HG02885 (cell line): ENCODE data around the gene CBLB.
"Not testable (repeated sequence)": the region's sequence is repeated elsewhere in the genome, so short reads cannot be mapped to it uniquely, and the experiment has no call there.

ENCODE experiments used
- ATAC-seq: cut with Tn5 transposase; IDR thresholded peaks from one replicate; pipeline ENCODE4 v1.9.1; 2021; ENCODE audit warnings: mild to moderate bottlenecking; ENCODE audit not compliant: unreplicated experiment, poor library complexity

Gene CBLB

GRCh38 chr3:105824129-105824528, 44.7 kb downstream of the CBLB start:
- no peak for ATAC-seq

DNA sequence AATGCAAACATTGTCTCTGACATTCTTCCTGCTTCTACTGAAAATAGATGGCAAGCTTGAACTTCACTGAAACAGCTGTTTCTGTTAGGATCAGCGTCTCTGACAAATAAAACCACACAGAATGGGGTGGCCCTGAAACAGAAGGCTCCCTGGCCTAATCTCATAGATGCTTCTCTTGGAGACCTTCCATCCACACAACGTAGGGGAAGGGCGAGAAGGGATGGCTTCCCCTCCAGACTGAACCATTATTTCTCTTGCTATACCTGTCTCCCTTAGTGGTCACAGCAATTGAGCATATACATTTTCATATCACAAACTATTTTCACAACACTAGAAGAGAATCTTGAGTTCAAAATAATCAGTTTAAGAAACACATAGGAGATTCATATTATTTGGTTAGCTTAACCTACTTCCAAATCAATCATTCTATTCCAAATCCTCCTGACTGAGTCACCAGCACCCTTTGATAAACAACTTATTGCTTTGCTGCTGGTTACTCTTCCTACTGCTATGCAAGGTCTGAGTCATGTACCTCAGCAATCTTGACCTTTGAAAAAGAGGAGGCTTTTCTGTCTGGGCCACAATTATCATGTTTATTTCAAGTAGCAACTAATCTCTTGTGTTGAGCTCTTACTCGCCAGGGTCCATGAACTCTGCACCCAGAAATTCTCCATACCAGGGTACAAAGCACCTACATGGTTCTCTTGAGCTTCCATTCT, 45.5 kb downstream of the CBLB start:
- no peak for ATAC-seq

DNA sequence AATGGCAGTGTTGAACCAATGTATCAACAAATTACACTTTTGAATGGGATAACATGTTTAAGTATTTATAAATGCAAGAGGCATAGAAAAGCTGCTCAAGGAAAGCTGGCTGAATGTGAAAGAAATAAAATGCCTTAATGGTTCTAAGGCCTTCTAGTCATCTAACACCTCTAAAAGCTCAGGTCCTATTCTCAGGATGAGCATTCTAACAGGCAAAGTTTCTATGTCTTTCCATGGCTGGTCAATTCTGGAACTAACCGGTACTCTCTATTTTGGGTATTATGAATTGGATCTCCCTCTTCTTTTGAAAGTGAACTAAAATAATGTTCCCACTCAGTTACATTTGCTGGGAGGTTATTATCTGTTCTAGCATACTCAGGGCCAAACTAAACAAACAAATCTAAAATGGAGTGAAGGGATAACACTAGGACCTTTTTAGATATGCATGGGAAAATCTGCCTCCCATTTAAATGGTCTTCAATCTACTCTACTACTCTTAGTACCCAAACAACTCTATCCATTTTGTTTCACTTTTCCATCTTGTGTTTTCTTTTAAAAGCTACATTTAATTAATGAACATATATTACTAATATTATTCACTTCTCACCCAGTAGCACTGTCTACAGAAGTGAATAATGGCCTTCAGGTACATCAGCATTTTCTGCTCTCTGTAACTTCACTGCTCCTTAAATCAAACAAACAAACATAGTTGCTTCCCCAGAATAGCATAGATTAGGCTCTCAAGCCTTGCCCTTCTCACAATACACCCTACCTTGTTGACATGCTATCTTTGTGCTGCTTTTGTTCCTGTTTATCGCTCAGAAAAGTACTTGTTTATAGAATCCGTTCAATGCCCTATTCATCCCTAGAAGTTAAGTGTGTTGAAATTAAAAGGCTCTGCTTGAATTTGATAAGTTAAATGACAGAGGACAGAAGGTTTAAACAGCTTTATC, 46.4 kb downstream of the CBLB start:
- no peak for ATAC-seq

DNA sequence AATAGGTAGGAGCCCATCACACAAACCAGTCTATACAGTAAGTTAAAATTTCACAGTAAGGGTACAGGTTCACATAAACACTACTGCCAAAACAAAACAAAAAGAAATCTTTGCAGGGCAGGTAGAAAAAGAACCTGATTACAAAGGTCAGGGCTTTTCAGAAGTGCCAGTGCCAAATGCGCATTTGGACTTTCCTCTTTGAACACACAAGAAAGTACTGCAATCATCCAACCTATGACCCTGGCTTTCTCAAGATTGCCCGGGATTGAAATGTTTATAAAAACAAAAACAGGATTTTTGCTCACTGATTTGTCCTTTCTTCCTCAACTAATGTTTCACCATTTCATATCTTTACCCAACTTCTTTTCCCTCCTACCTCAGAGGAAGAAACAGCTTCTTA, 47.4 kb downstream of the CBLB start:
- no peak for ATAC-seq

- ATAC-seq, result no peak
Observed at GRCh38 chr3:105816833-105817232, 52.0 kb downstream of the CBLB start.

DNA sequence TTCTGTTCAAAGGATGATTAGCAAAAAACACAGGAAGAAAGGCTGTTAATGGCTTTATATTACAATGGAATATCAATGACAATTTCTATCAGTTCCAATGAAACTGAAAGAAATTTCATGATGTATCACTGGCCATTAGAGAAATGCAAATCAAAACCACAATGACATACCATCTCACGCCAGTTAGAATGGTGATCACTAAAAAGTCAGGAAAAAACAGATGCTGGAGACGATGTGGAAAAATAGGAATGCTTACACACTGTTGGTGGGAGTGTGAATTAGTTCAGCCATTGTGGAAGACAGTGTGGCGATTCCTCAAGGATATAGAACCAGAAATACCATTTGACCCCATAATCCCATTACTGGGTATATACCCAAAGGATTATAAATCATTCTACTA, 53.5 kb downstream of the CBLB start:
- not testable (repeated sequence) for ATAC-seq

- ATAC-seq, result no peak
Observed at GRCh38 chr3:105813710-105814109, 55.1 kb downstream of the CBLB start.

DNA sequence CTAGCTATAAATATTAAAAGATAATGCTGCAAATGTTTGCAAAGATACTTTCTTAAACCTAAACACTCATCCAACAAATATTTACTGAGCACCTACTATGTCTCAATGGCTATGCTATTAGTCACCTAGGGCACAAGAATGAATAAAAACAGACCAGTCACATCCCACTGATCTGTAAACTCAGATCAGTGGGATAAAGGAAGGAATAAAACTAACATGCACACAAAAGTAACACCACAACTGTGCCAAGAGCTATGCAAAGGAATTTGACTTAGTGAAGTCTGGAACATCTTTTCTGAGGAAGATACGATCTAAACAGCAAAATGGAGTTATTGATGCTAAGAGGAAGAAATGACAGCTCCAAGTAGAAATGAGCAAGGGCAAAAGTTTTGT, 56.6 kb downstream of the CBLB start:
- ATAC-seq, result no peak

DNA sequence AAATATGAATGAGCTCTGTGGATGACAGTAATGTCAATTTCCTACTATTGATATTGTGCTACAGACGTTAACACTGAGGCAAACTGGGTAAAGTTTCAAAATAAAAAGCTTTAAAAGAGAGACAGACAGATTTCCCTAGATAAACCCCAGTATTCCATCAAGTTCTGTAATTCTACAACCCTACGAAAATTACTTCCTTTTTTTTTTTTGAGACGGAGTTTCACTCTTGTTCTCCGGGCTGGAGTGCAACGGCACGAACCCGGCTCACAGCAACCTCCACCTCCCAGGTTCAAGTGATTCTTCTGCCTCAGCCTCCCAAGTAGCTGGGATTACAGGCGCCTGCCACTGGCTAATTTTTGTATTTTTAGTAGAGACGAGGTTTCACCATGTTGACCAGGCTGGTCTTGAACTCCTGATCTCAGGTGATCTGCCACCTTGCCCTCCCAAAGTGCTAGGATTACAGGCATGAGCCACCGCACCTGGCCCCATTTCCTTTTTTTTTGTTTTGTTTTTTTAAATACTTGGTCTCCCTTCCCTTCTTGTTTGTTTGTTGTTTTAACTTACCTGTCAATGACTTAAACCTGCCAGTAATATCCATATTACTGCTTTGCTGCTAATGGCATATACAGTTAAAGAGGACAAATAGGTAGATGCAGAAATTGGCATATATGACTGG, 57.2 kb downstream of the CBLB start:
- no peak for ATAC-seq

GRCh38 chr3:105809208-105809888, 59.5 kb downstream of the CBLB start:
- ATAC-seq, result no peak

GRCh38 chr3:105807701-105808100, 61.1 kb downstream of the CBLB start:
- no peak for ATAC-seq

DNA sequence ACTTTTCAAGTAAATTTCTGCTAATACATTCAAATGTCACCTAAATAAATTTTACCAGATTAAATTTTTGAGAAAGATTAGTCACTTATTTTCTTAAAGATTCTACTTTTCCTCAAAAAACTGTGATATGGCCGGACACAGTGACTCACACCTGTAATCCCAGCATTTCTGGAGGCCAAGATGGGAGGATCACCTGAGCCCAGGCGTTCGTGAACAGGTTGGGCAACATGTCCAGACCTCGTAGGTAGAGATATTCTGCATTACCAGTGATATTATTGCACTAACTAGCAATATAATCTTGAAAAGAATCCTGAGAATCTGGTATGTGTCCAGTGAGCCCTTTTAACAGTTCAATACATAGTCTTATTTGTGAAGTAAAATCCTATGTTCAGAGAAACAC, 61.7 kb downstream of the CBLB start:
- no peak for ATAC-seq

- no peak for ATAC-seq
Observed at GRCh38 chr3:105806359-105806758, 62.5 kb downstream of the CBLB start.

- ATAC-seq, result no peak
Observed at GRCh38 chr3:105805404-105805803, 63.4 kb downstream of the CBLB start.

DNA sequence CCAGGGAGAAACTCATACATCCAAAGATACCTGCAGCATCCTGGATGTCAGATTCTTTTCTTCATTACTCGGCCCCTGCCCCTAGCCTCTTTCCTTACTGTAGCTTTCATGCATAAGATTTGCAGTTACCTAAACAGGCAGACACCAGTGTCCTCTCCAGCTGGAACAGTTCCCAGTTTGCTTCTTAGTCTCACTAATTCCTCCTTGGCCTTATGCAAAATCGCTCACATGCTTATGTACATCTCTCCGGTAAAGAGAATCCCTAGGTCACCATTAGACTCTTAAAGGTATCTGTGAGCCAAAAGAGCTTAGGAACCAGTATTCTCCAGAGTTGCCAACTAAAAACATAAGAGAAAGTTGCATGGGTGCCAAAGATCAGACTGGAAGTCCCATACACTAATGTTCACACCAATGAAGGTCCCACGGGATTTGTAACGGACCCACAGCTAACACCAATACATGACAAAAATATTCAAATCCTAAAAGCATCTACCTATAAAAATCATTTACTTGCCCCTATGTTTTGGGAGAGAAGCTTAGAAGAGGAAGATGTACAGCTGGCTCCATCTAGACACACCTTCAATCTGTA, 66.6 kb downstream of the CBLB start:
- no peak for ATAC-seq

- no peak for ATAC-seq
Observed at GRCh38 chr3:105801397-105801796, 67.4 kb downstream of the CBLB start.

DNA sequence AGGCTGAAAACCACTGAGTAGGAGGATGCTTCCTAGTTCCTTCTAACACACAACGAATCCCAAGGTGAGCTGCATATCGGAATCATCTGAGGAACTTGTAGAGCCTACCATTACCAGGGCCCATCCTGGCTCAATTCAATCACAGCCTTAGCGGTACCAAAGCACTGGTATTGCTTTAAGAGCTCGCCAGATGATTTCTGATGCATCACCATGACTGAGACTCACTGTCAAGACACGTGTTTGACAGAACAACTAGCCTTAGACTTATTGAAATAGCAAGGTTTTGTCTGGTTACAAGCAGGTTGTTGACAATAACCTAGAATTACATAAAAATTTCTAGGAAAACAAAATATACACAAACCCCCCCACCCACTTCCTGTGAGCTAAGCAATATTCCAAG, 68.5 kb downstream of the CBLB start:
- ATAC-seq, result no peak

DNA sequence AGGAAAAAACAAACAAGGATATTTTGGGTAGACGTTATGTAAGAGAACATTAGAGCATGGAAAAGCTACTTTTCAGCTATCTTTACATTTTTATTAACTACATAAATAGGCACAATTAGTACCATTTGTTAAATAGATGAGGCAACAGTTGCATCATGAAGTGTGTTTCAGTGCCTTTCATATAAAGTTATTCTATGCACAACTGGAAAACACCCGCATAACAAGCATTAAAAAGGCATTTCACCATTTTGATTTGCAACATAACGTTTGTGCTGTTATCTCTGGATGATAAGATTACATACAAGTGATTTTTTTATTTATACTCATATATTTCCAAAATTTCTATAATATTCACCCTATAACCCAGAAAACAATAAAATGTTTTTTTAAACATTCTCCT, 69.5 kb downstream of the CBLB start:
- ATAC-seq, result no peak

DNA sequence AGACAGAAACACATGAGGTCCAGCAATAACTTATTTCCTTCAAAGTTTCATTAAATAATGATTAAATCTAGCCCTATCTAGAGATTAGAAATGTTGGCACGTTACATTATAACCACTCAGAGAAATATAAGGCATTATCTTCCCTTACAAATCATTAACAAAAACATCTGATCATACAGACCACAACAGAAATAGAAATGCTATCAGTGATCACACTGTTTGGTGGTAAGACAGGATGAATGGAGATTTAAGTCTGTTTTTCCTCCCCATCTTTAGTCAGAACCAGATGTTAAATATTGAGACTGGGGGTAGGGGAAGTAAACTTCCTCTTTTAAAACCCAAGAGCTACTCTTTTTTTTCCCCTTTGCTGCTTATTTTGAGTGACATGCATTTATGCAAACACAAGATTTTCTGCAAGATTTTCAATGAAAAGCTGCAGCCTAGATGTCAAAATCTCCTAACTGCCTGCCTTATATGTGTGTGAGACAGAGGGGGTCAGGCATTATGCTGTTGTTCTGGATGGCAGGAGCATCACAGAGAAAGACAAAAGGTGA, 70.4 kb downstream of the CBLB start:
- ATAC-seq, result peak; percentile 87

DNA sequence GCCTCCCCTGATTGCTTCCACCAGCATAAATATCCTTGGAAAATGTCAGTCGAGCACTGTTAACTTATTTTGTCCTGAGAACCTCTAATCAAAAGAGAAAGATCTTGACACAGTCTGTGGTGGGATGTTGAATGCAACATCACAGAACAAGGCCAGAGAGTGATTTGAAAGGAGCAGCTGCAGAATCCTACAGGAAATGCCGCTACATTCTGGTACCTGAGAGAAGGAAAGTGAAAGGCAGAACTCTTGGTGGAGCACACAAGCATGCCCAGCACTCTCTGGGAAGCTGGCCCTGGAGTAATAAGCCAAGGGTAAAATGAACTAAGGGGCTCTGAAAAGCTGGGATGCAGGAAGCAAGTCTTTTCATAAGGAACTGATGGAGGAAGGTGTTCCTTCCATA, 75.8 kb downstream of the CBLB start:
- ATAC-seq, result no peak
